ENCODE results near the gene CPNE4.

CPNE4 gene

DNA sequence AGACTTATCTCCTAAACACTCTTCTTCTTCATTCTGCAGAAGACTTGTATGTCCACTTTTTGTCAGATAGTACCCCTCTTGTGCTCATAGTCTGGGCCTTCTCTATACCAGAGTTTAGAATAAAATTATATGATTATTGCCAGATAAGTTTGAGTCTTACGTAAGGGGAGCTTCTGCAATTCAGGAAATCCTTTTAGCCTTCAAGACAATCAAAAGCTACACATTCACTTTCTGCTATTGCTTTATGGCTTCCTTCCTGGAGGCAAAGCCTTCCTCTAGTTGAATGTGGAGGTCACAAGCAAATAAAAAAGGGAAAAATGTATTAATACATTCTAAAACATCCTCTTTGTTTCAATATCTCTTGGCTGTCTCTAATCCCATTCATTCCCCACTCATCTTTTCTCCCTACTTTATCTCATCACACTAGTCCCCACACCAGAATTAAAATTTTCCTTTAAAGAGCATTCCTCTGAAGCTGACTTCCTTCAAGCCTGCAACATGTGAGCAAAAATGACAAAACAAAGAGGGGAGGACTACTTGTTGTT lies 186.8 kb downstream of the CPNE4 start:
- H3K36me3 Mint-ChIP-seq (ENCODE audit: low read depth): no peaks in the 10 kb centered on the region
- no peak for DNase-seq
- peaks cover 3% of the 10 kb centered on the region for H3K27me3 Mint-ChIP-seq (ENCODE audit: low read depth, poor library complexity)
- no peak overlapping the region for H3K27ac Mint-ChIP-seq
- no peaks in the 10 kb centered on the region for H3K4me1 Mint-ChIP-seq
- TF ChIP-seq CTCF (IDR thresholded peaks at IDR 0.05): no peak
- no peaks in the 10 kb centered on the region for H3K9me3 Mint-ChIP-seq
- H3K4me3 Mint-ChIP-seq: no peak overlapping the region

DNA sequence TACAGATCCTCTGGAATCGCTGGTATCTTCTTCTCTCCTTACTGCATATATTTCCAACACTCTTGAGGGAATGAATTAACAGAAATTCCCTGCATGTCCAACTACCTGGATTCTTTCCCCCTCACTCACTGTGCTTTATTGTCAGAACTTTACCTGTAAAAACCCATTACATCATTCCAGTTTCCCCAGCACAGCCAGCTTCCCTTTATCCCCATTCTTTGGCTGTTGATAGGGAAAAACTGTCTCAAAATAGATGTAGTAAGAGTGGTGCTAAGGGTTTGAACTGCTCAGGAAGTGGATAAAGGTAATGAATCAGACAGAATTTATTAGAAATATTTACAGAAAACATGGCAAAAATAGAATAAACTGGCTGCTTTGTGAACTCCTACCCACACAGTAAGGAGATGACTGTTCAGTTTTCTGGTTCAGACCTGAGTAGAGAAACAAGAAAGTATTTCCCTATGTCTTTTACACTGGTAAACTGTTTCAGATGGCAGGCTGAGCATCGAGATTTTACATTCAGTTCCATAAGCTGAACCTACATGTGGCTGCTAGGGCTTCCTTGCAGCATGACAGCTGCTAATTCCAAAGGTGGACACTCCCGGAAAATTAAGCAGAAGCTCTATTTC lies 188.4 kb downstream of the CPNE4 start:
- H3K4me1 Mint-ChIP-seq: no peaks in the 10 kb centered on the region
- no peak overlapping the region for H3K4me3 Mint-ChIP-seq
- H3K9me3 Mint-ChIP-seq: no peaks in the 10 kb centered on the region
- no peak for DNase-seq
- H3K27me3 Mint-ChIP-seq (ENCODE audit: low read depth, poor library complexity): peaks cover 3% of the 10 kb centered on the region
- TF ChIP-seq CTCF (IDR thresholded peaks at IDR 0.05): no peak
- H3K36me3 Mint-ChIP-seq (ENCODE audit: low read depth): no peaks in the 10 kb centered on the region
- H3K27ac Mint-ChIP-seq: no peak overlapping the region

DNA sequence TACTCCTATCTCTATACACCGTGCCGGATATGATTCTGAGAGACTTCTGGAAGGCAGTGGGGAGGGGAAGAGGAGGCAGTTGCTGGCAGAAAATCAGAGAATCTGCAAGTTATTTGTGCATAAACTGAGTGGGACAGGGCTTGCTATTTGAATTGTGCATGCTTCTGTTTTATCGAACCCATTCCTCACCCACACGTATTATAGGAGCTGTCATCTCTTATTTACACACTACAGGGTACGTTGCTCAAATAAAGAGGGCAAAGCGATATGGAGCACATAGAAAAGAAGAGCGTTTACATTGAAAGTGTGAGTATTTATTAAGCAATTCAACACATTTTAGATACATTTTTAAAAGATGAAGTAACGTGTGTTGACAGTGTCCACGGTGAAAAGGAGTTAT lies 191.6 kb downstream of the CPNE4 start:
- no peaks in the 10 kb centered on the region for H3K4me1 Mint-ChIP-seq
- no peak overlapping the region for H3K4me3 Mint-ChIP-seq
- no peak for TF ChIP-seq CTCF (IDR thresholded peaks at IDR 0.05)
- no peak for DNase-seq
- H3K36me3 Mint-ChIP-seq (ENCODE audit: low read depth): no peaks in the 10 kb centered on the region
- H3K27ac Mint-ChIP-seq: no peak overlapping the region
- peaks cover 3% of the 10 kb centered on the region for H3K27me3 Mint-ChIP-seq (ENCODE audit: low read depth, poor library complexity)
- H3K9me3 Mint-ChIP-seq: no peaks in the 10 kb centered on the region

DNA sequence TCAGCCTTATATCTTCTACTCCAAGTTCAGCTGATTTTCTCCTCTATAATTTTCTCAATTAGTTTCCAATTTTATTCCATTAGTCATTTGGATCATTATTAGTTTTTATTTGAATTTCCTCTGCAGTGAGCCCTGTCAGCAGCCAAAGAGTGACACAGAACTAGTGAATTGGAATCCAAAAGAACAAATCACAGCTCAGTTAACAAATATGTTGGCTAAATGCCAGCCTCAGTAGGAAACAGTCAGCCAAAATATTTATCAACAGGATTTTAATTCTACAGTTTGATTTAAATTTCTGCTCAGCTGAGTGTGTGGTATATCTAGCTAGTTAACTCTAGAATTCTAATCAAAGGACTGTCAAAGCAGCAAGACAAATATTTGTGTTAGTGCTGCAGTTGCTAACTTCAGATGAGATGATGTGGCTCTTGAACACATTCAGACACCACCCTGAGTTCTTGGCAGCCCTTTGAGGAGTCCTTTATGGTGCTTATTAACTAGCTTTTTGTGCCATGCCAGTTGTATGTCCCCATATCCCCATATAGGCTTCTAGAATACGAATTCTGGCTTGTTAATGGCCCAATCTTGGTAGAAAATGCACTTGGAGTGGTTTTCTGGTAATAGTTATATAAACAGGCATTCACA lies 194.5 kb downstream of the CPNE4 start:
- H3K36me3 Mint-ChIP-seq (ENCODE audit: low read depth): no peaks in the 10 kb centered on the region
- H3K4me1 Mint-ChIP-seq: no peaks in the 10 kb centered on the region
- peaks cover 3% of the 10 kb centered on the region for H3K27me3 Mint-ChIP-seq (ENCODE audit: low read depth, poor library complexity)
- no peaks in the 10 kb centered on the region for H3K9me3 Mint-ChIP-seq
- TF ChIP-seq CTCF (IDR thresholded peaks at IDR 0.05): no peak
- no peak overlapping the region for H3K4me3 Mint-ChIP-seq
- H3K27ac Mint-ChIP-seq: no peak overlapping the region
- DNase-seq: no peak

GRCh38 chr3:131835906-131836305 lies 198.9 kb downstream of the CPNE4 start:
- no peak overlapping the region for H3K27ac Mint-ChIP-seq
- H3K4me1 Mint-ChIP-seq: no peaks in the 10 kb centered on the region
- no peak for TF ChIP-seq CTCF (IDR thresholded peaks at IDR 0.05)

DNA sequence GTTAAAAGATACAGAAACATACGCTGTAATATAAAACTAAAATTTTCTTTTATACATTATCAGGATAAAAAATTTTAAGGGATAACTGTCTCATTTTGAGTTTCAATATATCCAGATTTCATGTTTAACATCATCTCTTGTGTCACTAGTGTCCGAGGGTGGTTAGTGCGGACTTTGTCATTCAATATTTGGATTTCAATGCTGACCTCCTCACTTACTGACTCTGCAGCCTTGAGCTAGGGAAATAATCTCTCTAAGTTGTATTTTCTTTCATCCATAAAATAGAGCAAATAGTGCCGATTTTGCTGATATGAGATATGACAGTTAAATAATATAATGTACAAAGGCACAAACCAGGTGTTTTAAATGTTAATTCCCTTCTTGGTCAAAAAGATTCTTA lies 203.2 kb downstream of the CPNE4 start:
- no peaks in the 10 kb centered on the region for H3K4me1 Mint-ChIP-seq
- no peak for DNase-seq
- TF ChIP-seq CTCF (IDR thresholded peaks at IDR 0.05): no peak

More at GRCh38 chr3:131835906-131836305, 198.9 kb downstream of the CPNE4 start:
- Mint-ChIP-seq H3K27me3 (ENCODE audit: low read depth, poor library complexity) (no peaks in the 10 kb centered on the region), H3K4me3 (no peak overlapping the region), H3K9me3 (no peaks in the 10 kb centered on the region), H3K36me3 (ENCODE audit: low read depth) (no peaks in the 10 kb centered on the region)
- DNase-seq: no peak

More for the DNA sequence above, 203.2 kb downstream of the CPNE4 start:
- Mint-ChIP-seq H3K9me3 (peaks cover 11% of the 10 kb centered on the region), H3K36me3 (ENCODE audit: low read depth) (no peaks in the 10 kb centered on the region), H3K27me3 (ENCODE audit: low read depth, poor library complexity) (no peaks in the 10 kb centered on the region), H3K4me3 (no peak overlapping the region), H3K27ac (no peak overlapping the region)
